Uterus (tissue), 4 donors: ENCODE results near the gene MYL6B. TPM values are rescaled to one million over a fixed set of nuclear protein-coding genes. Genes with fewer than 3 reads are reported as not detected.
"Not testable (repeated sequence)": the region's sequence is repeated elsewhere in the genome, so short reads cannot be mapped to it uniquely, and the experiment has no call there.

ENCODE experiments used
- DNase-seq, 2 donors: peaks; one replicate each; pipeline ENCODE4 v3.0.0-alpha.2; 2019 to 2020
- H3K27ac ChIP-seq, 2 donors: fragments of 200-600 bp; sonication (generic); 1 replicate in 1 of 2; 2 replicates in 1 of 2; pipeline ENCODE4 v1.5.1; 2016 to 2018
- H3K27me3 ChIP-seq, 2 donors: fragments of 200-600 bp; sonication (generic); one replicate each; pipeline ENCODE4 v1.5.1; 2018 to 2019; ENCODE audit warnings: control low read depth in 1 of 2
- H3K36me3 ChIP-seq, 2 donors: fragments of 200-600 bp; sonication (generic); one replicate each; pipeline ENCODE4 v1.5.1; 2019; ENCODE audit warnings: control low read depth in 1 of 2
- H3K4me1 ChIP-seq, 2 donors: fragments of 200-600 bp; sonication (generic); one replicate each; pipeline ENCODE4 v1.5.1; 2018 to 2019; ENCODE audit warnings: control low read depth in 1 of 2
- H3K4me3 ChIP-seq, 2 donors: fragments of 200-600 bp; sonication (generic); 1 replicate in 1 of 2; 2 replicates in 1 of 2; pipeline ENCODE4 v1.5.1; 2018 to 2019; ENCODE audit warnings: mild to moderate bottlenecking in 1 of 2
- H3K9me3 ChIP-seq, 2 donors: fragments of 200-600 bp; sonication (generic); one replicate each; pipeline ENCODE4 v1.5.1; 2019; ENCODE audit warnings: control low read depth in 1 of 2
- CTCF ChIP-seq, 4 experiments: fragments of 200-600 bp in 2 of 4; fragments of 450-650 bp in 2 of 4; sonication (generic) in 2 of 4; IDR thresholded peaks; one replicate each; pipeline ENCODE4 v1.5.1; 2016 to 2019; ENCODE audit warnings: antibody characterized with exemption in 4 of 4, mild to moderate bottlenecking in 2 of 4, moderate library complexity in 1 of 4
- POLR2A ChIP-seq, 2 donors: fragments of 450-650 bp; IDR thresholded peaks; one replicate each; pipeline ENCODE4 v1.6.1; 2016; ENCODE audit warnings: antibody characterized with exemption in 2 of 2, mild to moderate bottlenecking in 1 of 2, moderate library complexity in 1 of 2
- intact Hi-C: fragments of 100-400 bp; cut with DNase I; formaldehyde crosslinking; loops from one replicate; pipeline ENCODE4 v1.15.1; 2023; ENCODE audit warnings: low total_unique reads
- total RNA-seq, 4 donors: library from RNA; depleted of rRNA in 3 of 4; stranded (reverse); fragments of >200 nt in 3 of 4; gene quantifications; one replicate each; pipeline versions ENCODE4 v1.1.0 to v1.2.4, GENCODE V29; 2014 to 2023
- donor health status: DM: yes; HTN: yes; CAD: no.

Gene MYL6B
- total RNA-seq, 4 donors from 2014 or later = 6.7 to 57.5 (median 27.0) TPM

- peak in 1 of 2 donors; percentile 16 for TF ChIP-seq POLR2A (IDR thresholded peaks at IDR 0.05)
- TF ChIP-seq CTCF (IDR thresholded peaks at IDR 0.05) = peak in 1 of 4 experiments; percentile 1
- intact Hi-C loops = no loop called here
Observed at GRCh38 chr12:56189918-56190694, 37.7 kb downstream of the MYL6B start.

GRCh38 chr12:56190695-56191155 is 38.3 kb downstream of the MYL6B start:
- DNase-seq = no peak
- Histone ChIP-seq H3K36me3 (no peaks in the 10 kb centered on the region), H3K4me1 (no peaks in the 10 kb centered on the region), H3K27me3 (no peaks in the 10 kb centered on the region), H3K27ac (peak overlapping the region; percentile 98 to 99), H3K4me3 (peak overlapping the region; percentile 69 to 94), H3K9me3 (no peaks in the 10 kb centered on the region)
- TF ChIP-seq POLR2A (IDR thresholded peaks at IDR 0.05) = no peak
- TF ChIP-seq CTCF (IDR thresholded peaks at IDR 0.05) = no peak
- intact Hi-C loops = no loop called here

More at GRCh38 chr12:56189918-56190694, 37.7 kb downstream of the MYL6B start:
- peak overlapping the region; percentile 98 to 99 for H3K27ac ChIP-seq
- H3K27me3 ChIP-seq = no peaks in the 10 kb centered on the region
- no peaks in the 10 kb centered on the region for H3K9me3 ChIP-seq
- no peaks in the 10 kb centered on the region for H3K36me3 ChIP-seq
- H3K4me1 ChIP-seq = no peaks in the 10 kb centered on the region
- H3K4me3 ChIP-seq = peak overlapping the region; percentile 69 to 94
- peak; percentile 86 to 92 for DNase-seq

- no peaks in the 10 kb centered on the region for H3K36me3 ChIP-seq
- intact Hi-C loops = no loop called here
Observed at GRCh38 chr12:56192582-56192981, 40.2 kb downstream of the MYL6B start.

GRCh38 chr12:56193025-56193578 is 40.7 kb downstream of the MYL6B start:
- Histone ChIP-seq H3K4me1 (no peaks in the 10 kb centered on the region), H3K9me3 (no peaks in the 10 kb centered on the region), H3K36me3 (no peaks in the 10 kb centered on the region), H3K27ac (no peak overlapping the region), H3K27me3 (no peaks in the 10 kb centered on the region), H3K4me3 (no peak overlapping the region)
- DNase-seq = peak; percentile 61 to 85
- intact Hi-C loops = no loop called here
- TF ChIP-seq POLR2A (IDR thresholded peaks at IDR 0.05) = no peak
- TF ChIP-seq CTCF (IDR thresholded peaks at IDR 0.05) = peak; percentile 71 to 92 (median 82)

More at GRCh38 chr12:56192582-56192981, 40.2 kb downstream of the MYL6B start:
- no peak for TF ChIP-seq POLR2A (IDR thresholded peaks at IDR 0.05)
- TF ChIP-seq CTCF (IDR thresholded peaks at IDR 0.05) = no peak
- no peaks in the 10 kb centered on the region for H3K4me1 ChIP-seq
- no peak overlapping the region for H3K4me3 ChIP-seq
- H3K27ac ChIP-seq = no peak overlapping the region
- DNase-seq = no peak
- H3K27me3 ChIP-seq = no peaks in the 10 kb centered on the region
- H3K9me3 ChIP-seq = no peaks in the 10 kb centered on the region

- H3K4me1 ChIP-seq, H3K27me3 ChIP-seq, H3K9me3 ChIP-seq, H3K4me3 ChIP-seq, intact Hi-C loops, H3K36me3 ChIP-seq: not testable (repeated sequence)
- peak overlapping the region; percentile 65 to 78 for H3K27ac ChIP-seq
- peak; percentile 51 to 65 for DNase-seq
Observed at GRCh38 chr12:56196818-56197550, 44.6 kb downstream of the MYL6B start.
